Choroid plexus epithelial cell (primary cell): Measurements from ENCODE around the gene PHLDA1.

Experiments
- DNase-seq: peaks from one replicate; pipeline ENCODE4 v3.0.0-alpha.2; 2010; ENCODE audit warnings: low read depth
- H3K4me3 ChIP-seq: 2 replicates; pipeline ENCODE4 v1.5.1; 2011; ENCODE audit warnings: low read depth, mild to moderate bottlenecking, control low read depth, low read length, moderate library complexity
- CTCF ChIP-seq: conservative IDR thresholded peaks from 2 replicates; pipeline ENCODE4 v1.5.1; 2011; ENCODE audit warnings: low read depth, mild to moderate bottlenecking, control low read depth, inconsistent platforms, low read length, moderate library complexity

Gene PHLDA1

DNA sequence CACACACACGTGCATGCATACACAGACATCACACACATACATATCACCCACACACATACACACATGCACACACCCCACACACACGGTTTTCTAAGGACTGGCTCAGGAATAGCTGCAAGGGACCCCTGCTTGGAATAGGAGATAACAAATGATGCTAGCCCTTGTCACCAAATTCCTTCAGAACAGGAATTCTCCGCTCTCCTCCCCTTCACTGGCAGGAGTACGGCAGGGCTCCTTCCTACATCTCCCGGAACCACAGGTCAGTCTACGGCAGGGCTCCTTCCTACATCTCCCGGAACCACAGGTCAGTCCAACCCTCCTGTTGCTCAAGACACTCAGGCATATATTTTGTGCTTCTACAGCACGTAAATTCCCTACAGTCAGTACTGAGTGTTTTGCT is 23.9 kb downstream of the PHLDA1 start:
- no peak for TF ChIP-seq CTCF
- no peak for DNase-seq
- H3K4me3 ChIP-seq: no peak overlapping the region

DNA sequence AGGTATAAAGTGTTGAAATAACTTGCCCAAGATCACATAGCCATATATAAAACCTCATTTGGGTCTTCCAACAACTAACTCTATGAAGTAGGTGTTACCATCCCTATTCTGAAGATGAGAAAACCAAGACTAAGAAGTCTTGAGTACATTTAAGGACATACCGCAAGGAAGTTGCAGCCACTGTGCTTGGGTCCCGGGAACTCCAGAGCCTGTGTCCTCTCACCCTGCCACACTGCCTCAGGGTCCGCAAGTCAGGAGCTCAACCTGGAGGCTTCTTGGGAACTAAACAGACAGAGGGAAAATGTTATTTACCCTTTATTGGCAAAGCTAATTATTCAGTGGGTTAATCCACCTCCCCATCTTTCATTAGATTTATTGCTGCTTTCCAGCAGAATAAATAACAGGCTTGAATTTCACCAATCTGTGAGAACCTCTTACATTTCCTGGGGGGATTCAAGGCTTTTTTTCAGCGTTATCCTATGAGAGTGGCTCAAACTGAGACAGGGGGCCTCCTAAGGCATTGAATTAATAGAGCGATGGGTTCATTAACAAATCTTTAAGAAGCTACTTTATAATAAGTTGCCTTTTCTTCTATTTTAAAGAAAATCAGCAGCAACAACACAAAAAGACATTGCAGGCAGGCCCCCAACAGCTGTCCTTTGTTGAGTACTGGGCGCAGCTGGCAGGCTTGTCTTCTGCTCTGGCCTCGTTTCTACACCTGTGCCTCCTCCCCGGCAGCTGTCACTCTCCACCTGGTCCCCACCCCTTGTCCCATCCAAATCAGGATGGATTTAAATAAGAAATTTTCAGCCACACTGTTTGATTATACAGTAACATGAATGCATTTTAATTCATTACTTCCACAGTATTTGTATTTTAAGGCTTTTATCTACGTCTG is 25.3 kb downstream of the PHLDA1 start:
- TF ChIP-seq CTCF: no peak
- no peak overlapping the region for H3K4me3 ChIP-seq
- DNase-seq: no peak

GRCh38 chr12:76003355-76003638 is 28.3 kb downstream of the PHLDA1 start:
- no peak for TF ChIP-seq CTCF
- no peak overlapping the region for H3K4me3 ChIP-seq
- DNase-seq: no peak

GRCh38 chr12:76002598-76003354 is 28.8 kb downstream of the PHLDA1 start:
- DNase-seq: no peak
- no peak overlapping the region for H3K4me3 ChIP-seq
- TF ChIP-seq CTCF: no peak

DNA sequence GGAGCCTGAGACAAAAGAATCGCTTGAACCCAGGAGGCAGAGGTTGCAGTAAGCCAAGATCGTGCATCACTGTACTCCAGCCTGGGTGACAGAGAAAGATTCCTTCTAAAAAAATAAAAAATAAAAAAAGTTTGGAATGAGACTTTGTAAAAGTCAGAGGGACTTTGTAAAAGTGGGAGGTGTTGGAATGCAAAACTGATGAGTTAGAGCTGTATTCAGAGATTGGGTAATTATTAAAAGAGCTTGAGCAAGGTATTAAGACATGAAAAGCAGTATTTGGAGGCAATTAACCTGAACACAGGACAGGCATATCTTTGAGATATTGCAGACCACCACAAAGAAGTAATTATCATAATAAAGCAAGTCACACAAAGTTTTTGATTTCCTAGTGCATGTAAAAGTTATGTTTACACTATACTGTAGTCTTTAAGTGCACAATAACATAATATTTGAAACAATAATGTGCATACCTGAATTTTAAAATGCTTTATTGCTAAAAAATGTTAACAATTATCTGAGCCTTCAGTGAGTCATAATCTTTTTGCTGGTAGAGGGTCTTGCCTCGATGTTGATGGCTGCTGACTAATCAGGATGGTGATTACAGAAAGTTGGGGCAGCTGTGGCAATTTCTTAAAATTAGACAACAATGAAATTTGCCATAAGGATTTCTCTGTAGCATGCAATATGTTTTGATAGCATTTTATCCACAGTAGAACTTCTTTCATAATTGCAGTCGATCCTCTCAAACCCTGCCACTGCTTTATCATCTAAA is 33.1 kb downstream of the PHLDA1 start:
- DNase-seq: no peak
- H3K4me3 ChIP-seq: no peak overlapping the region
- no peak for TF ChIP-seq CTCF

DNA sequence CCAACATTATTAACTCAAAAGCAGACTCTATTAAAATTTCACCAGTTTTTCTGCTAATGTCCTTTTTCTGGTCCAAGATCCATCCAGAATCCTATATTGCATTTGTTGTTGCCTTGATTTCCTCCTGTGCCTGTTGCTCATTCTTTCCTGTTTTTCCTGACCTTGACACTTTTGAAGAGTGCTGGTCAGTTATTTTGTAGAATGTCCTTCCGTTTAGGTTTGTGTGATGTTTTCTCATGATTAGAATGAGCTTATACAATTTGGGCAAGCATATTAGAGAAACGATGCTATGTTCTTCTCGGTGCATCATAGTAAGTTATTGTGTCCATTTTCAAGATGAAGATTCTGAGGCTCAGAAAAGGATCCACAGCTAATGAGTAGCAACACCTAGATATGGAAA is 33.9 kb downstream of the PHLDA1 start:
- H3K4me3 ChIP-seq: no peak overlapping the region
- no peak for TF ChIP-seq CTCF
- DNase-seq: no peak
